NCI-H524 treated with DMSO at 0.1 percent for 48 hours (cell line): ENCODE data around the gene BAMBI.

Experiments used
- DNase-seq: peaks from one replicate; lab custom pipeline; 2025; lab: John Stamatoyannopoulos, UW

Gene BAMBI

GRCh38 chr10:28705472-28705871, 28.2 kb downstream of the BAMBI start:
- DNase-seq = no peak

DNA sequence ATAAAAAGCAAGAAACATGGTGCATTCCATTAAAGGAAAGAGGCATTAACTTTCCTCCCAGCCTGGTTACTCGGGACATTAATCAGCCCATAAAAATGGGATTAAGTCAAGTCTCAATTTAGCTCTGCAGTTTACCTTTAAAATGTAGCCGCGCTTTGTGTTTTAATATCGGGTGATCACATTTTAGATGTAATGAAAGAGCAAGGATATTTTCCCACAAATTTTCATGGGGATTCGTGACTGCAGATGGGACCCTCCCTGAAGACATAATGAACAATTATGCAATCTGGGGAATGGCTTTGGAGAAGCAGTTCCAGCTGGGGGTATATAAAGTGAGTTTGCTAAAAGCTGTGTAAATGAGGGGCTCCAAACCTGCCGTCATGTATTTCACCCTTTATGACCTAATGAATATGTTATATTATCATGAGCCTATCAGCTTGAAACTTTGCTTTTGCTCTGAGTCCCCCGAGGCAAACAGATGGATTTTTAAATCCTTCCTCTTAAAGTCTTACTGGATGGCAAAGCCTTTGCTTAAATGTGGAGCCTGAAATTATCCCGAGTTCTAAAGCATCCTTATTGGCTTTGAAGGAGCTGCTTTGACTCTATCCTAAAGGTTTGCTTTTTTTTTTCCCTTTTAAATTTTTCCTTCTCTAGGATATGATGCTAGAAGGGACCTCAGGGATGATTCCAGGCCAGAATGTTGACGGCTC, 31.8 kb downstream of the BAMBI start:
- DNase-seq = no peak

GRCh38 chr10:28710202-28710886, 33.0 kb downstream of the BAMBI start:
- no peak for DNase-seq

- no peak for DNase-seq
Observed at GRCh38 chr10:28711041-28711440, 33.7 kb downstream of the BAMBI start.

DNA sequence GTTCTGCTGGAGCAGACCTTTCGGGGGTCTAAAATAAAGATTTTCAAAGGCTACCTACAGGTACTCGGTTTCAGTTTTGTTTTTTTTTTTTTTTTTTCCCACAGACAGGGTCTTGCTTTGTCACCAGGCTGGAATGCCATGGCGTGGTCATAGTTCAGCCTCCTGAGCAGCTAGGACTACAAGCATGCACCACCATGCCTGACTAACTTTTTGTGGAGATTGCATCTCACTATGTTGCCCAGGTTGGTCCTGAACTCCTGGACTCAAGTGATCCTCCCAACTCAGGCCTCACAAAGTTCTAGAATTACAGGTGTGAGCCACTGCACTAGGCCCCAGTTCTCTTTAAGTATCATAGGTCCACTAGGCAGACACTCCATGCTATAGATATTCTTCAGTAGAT, 34.5 kb downstream of the BAMBI start:
- no peak for DNase-seq

DNA sequence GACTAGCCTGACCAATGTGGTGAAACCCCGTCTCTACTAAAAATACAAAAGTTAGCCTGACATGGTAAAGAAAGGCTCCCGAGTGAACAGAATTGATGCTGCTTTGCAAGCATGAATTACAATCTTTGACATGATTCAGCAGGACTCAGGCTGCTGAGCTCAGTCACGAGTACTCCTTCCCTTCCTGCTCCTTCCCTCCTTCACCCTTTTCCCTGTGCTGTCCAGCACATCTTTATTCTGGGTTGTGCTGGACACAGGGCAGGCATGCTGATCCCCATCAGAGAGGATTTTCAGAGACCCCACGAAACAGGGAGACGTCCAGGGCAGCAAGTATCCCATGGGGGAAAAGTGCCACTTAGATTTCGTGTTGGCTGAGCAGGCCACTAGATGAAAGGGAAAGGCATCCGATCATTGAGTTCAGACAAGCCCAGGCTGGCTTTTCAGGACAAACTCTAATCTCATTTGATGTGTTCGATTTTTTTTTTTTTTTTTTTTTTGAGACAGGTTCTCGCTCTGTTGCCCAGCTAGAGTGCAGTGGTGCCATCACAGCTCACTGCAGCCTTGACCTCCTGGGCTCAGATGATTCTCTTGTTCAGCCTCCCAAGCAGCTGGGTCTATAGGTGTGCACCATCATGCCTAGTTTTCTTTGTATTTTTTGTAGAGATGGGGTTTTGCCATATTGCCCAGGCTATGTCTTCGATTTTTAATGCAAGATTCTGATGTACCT, 36.5 kb downstream of the BAMBI start:
- DNase-seq = no peak

DNA sequence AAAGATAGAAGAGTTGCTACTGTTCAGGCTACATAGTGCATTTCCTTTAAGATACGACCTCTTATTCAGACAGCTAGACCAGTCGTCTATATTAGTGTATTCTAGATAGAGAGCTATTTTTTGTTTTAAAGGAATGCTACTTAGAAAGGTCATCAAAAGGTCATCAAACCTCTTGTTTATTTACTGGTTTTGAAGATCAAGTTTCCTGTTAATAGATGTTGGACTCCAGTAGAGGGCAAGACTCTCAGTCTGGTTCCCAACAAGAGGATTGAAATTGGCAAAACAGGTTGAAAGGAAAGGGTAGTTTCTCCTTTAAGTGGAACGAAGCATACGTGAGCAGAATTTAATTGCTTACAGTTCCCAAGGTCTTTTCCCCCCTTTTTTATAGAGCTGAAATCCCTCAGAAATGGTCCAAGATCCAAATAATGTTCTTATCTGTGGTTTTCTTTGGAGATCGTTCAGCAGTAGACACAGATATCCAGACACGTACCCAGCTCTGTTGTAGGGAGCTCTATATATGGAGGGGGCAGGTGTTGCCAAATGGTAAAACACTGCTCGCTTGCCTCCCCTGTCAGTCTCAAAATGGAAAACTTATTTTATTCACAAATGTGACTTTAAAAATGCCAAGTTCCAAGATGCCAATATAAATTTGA, 37.2 kb downstream of the BAMBI start:
- DNase-seq = no peak

- no peak for DNase-seq
Observed at GRCh38 chr10:28715246-28715645, 37.9 kb downstream of the BAMBI start.

- no peak for DNase-seq
Observed at GRCh38 chr10:28715757-28716156, 38.4 kb downstream of the BAMBI start.

DNA sequence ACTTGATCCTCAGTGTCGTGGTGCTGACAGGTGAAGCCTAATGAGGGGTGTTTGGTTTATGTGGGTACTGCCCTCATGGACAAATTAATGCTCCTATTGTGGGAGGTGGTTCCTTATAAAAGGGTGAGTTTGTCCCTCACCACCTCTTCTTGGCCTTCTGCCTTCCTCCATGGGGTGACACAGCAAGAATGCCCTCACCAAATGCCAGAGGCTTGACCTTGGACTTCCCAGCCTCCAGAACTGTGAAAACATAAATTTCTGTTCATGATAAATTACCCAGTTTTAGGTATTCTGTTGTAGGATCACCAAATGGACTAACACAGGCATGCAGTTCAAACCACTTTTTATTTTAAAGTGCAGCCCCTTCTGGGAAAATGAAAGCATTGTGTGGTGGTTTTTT, 39.4 kb downstream of the BAMBI start:
- DNase-seq = no peak

DNA sequence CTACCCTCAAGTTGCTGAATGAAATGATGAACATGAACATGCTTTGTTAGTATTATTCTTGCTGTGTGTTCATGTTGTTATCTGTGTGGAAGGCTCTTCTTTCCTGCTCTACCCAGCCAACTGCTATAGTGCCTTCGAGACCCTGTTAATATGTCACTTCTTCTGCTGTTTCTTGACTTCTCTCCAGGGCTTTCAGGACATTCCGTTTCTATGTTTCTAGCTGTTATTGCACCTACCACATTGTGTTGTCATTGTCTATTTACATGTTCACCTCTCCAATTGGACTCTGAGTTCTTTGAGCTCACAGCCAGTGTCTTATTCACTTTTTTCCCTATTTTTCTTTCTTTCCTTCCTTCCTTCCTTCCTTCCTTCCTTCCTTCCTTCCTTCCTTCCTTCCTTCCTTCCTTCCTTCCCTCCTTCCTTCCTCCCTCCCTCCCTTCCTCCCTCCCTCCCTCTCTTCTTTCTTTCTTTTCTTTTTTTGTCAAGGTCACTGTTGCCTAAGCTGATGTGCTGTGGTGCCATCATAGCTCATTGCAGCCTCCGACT, 40.4 kb downstream of the BAMBI start:
- no peak for DNase-seq

DNA sequence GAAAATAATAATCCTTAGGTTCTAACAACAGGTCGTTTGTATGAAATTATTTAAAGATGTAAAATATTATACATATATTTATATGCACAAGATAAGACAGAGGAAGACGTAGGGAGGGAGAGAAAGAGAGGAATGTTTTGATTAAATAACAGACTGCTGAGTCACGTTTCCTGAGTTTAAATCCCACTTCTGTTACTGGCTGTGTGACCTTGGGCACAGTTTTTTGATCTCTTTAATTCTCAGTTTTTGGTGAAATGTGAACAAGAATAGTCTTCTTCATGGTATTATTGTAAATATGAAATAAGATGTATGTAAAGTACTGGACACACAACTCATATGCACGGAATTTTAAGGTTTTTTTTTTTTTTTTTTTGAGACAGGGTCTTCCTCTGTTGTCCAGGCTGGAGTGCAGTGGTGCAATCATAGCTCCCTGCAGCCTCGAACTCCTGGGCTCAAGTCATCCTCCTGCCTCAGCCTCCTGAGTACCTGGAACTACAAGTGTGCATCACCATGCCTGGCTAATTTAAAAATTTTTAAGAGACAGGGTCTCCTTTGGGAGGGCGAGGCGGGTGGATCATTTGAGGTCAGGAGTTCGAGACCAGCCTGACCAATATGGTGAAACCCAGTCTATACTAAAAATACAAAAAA, 42.6 kb downstream of the BAMBI start:
- no peak for DNase-seq

GRCh38 chr10:28721318-28721951, 44.1 kb downstream of the BAMBI start:
- DNase-seq = no peak

GRCh38 chr10:28722065-28722803, 44.9 kb downstream of the BAMBI start:
- no peak for DNase-seq

GRCh38 chr10:28728366-28728765, 51.0 kb downstream of the BAMBI start:
- DNase-seq = no peak

DNA sequence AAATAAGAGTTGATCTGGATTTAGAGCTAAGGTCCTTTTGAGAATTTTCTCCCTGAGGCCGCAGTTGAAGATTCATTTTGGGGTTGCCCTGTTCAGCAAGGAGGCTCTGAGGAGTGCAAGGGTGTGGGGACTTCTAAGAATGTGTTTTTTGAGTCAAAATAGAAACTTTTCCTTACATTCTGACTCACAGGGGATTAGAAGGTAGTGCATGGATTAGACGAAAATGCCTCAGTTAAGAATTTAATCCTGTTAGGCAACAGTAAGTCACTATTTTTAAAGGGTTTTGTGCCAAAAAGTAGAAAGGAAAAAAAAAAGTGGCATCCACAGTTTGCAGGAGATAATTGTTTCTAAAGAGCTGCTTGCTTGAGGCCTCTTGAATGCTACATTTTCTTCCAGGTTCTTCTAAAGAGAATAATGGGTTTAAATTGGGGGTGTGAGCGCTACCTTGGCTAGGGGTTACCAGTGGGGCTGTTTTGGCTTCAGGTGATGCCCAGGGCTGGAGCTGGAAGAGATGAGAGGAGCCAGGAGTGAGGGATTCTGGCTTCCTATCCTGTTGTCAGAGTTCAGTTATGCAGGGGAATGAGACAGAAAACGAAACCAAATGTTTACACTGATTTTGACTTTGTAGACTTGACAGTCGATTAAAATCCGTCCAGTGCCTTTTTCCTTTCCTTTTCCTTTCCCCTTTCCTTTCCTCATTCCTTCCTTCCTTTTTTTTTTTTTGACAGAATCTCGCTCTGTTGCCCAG, 52.9 kb downstream of the BAMBI start:
- no peak for DNase-seq

DNA sequence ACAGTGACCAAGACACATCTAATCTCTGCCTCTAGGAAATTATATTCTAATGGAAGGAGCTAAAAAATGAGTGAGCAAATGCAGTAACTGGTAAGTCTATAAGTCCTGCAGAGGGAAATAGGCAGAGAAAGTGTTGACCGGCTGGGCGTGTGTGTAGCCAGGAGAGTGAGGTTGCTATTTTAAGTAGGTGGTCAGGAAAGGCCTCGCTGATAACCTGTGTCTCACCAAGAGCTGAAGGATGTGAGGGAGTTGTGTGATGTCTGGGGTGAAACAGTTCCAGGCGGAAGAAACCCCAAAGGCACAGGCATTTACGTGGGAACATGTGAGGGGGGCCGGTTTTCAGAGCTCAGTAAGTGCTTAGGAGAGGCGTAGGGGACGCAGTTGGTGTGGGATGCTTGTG, 54.8 kb downstream of the BAMBI start:
- no peak for DNase-seq
